Stimulated activated naive CD8-positive, alpha-beta T cell treated with anti-CD3 and anti-CD28 coated beads, Interleukin-15, amount 100 ng/mL, for 72 hours (primary cell): ENCODE data around the gene PMFBP1.

Source experiments
- ATAC-seq: fragments of 150-1000 bp; cut with Tn5 transposase; 2 replicates; pipeline ENCODE4 v1.10.0; 2021; ENCODE audit warnings: mild to moderate bottlenecking, moderate library complexity
- DNase-seq, 2 donors: peaks; one replicate each; pipeline ENCODE4 v3.0.0; 2021 to 2022
- H3K27ac Mint-ChIP-seq, 2 donors: one replicate each; pipeline ENCODE4 v1.8.0; 2022; ENCODE audit warnings: mild to moderate bottlenecking in 2 of 2, mixed read lengths in 2 of 2, moderate library complexity in 2 of 2
- H3K27me3 Mint-ChIP-seq: one replicate; pipeline ENCODE4 v1.8.0; 2022; ENCODE audit warnings: mixed read lengths
- H3K4me1 Mint-ChIP-seq: one replicate; pipeline ENCODE4 v1.8.0; 2022; ENCODE audit warnings: mild to moderate bottlenecking, mixed read lengths
- H3K4me3 Mint-ChIP-seq, 2 donors: one replicate each; pipeline ENCODE4 v1.8.0; 2022; ENCODE audit warnings: mild to moderate bottlenecking in 2 of 2, mixed read lengths in 2 of 2, moderate library complexity in 1 of 2
- H3K9me3 Mint-ChIP-seq, 2 donors: one replicate each; pipeline ENCODE4 v1.8.0; 2022; ENCODE audit warnings: mixed read lengths in 2 of 2

PMFBP1 gene

DNA sequence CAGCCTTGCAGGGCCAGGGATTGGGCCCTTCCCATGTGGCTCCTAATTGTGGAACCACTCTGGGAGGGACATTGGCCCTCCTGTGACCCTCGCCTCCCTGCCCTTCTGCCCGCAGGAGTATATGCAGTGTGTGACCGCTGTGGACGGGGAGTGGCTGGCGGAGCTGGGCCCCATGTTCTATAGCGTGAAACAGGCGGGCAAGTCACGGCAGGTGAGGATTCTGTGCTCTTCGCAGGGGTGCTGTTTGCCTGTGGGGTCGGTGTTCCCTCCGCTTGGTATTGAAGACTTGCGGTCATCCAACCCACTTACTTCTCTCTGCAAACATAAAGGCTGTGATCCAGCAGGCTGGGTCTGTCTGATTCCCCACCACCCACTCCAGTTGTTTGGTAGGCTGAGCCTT, 62.7 kb downstream of the PMFBP1 start:
- ATAC-seq (no peak), DNase-seq (no peak)
- Mint-ChIP-seq H3K27ac (no peak overlapping the region), H3K27me3 (no peaks in the 10 kb centered on the region), H3K9me3 (no peaks in the 10 kb centered on the region), H3K4me3 (no peak overlapping the region), H3K4me1 (no peaks in the 10 kb centered on the region)

DNA sequence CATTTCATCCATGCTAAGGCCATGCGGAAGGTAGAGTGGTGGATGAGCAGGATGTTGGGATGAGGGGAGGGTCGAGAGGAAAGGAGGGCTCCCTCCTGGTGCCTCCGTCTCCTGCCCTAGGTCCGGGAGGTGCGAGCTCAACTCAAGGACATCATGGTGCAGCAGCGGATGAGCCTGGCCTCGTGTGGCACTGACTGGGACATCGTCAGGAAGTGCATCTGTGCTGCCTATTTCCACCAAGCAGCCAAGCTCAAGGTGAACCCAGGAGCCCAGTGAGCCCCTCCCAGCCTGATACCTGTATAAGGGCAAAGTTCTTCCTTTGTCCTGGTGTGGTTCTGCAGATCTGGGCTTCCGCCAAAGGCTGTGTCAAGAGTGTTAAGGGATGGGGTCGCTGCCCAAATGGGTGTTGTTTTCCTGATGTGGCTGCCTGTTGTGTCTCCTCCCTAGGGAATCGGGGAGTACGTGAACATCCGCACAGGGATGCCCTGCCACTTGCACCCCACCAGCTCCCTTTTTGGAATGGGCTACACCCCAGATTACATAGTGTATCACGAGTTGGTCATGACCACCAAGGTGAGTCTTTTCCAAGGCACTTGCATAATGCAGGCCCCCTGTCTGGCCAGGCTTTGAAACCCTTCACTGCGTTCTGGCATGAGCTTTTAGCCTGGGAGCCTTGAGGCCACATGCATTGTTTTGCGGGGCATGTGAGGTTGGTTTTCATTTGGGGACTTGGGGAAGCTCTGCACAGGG, 63.4 kb downstream of the PMFBP1 start:
- no peak for ATAC-seq
- Mint-ChIP-seq H3K4me1 (no peaks in the 10 kb centered on the region), H3K4me3 (no peak overlapping the region), H3K27me3 (no peaks in the 10 kb centered on the region), H3K27ac (no peak overlapping the region), H3K9me3 (no peaks in the 10 kb centered on the region)
- DNase-seq = no peak

DNA sequence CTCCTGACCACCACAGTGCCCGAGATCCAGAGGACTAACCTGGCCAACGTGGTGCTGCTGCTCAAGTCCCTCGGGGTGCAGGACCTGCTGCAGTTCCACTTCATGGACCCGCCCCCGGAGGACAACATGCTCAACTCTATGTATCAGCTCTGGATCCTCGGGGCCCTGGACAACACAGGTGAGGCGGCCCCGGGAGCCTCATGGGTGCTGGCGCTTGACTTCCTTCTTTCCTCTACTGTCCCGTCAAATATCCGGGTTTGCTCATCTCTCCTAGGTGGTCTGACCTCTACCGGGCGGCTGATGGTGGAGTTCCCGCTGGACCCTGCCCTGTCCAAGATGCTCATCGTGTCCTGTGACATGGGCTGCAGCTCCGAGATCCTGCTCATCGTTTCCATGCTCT, 64.6 kb downstream of the PMFBP1 start:
- H3K4me3 Mint-ChIP-seq = no peak overlapping the region
- DNase-seq = no peak
- no peaks in the 10 kb centered on the region for H3K4me1 Mint-ChIP-seq
- ATAC-seq = no peak
- no peak overlapping the region for H3K27ac Mint-ChIP-seq
- no peaks in the 10 kb centered on the region for H3K9me3 Mint-ChIP-seq
- no peaks in the 10 kb centered on the region for H3K27me3 Mint-ChIP-seq

DNA sequence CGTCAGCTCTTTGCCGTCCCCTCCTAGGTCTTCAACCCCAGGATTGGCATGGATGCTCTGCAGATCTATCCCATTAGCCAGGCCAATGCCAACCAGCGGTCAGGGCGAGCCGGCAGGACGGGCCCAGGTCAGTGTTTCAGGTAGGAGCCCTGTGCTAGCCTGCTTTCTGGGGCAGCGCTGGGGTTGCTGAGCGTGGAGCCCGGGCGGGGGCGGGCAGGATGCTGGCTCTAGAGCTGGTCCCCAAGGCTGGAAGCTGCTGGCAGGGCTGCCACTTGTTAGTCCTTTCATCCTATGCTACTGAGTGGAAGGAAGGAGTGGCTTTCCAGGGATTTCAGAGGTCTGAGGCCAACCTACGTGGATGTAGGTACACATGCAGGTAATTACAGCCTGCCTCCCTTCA, 66.0 kb downstream of the PMFBP1 start:
- Mint-ChIP-seq H3K27me3 (no peaks in the 10 kb centered on the region), H3K27ac (peak overlapping the region in 1 of 2 donors; percentile 19), H3K9me3 (no peaks in the 10 kb centered on the region), H3K4me1 (no peaks in the 10 kb centered on the region), H3K4me3 (no peak overlapping the region)
- no peak for DNase-seq
- ATAC-seq = no peak

DNA sequence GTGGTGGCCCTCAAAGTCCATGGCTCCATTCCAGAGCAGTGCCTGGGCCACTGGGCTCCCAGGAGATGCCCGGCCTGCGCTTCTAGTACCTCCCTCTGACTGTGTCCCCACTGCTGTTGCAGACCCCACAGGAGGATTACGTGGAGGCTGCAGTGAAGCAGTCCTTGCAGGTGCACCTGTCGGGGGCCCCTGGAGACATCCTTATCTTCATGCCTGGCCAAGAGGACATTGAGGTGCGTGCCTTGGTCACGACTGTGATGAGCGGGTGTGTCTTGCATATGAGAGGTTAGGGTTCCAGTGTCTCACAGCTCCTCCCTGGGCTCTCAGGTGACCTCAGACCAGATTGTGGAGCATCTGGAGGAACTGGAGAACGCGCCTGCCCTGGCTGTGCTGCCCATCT, 67.0 kb downstream of the PMFBP1 start:
- H3K4me1 Mint-ChIP-seq = no peaks in the 10 kb centered on the region
- no peak for DNase-seq
- H3K4me3 Mint-ChIP-seq = no peak overlapping the region
- no peak overlapping the region for H3K27ac Mint-ChIP-seq
- H3K27me3 Mint-ChIP-seq = no peaks in the 10 kb centered on the region
- ATAC-seq = no peak
- H3K9me3 Mint-ChIP-seq = no peaks in the 10 kb centered on the region

DNA sequence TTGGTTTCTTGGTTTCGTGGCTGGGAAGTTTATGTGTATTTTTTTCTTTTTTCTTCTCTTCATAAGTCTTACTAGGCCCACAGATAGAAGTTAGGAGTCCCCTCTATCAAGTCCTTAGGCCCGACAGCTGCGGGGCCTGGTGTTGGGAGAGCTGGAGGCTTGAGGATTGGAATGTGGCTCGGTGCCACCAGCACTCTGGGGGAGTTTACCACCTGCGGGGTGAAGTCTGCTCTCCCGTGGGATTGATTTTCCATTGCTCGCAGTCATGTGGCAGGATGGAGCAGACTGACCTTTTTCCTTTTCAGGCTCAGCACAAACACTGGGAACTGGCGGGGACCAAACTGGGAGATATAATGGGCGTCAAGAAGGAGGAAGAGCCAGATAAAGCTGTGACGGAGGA, 70.8 kb downstream of the PMFBP1 start:
- Mint-ChIP-seq H3K4me1 (peaks cover under 1% of the 10 kb centered on the region), H3K27ac (peak overlapping the region in 1 of 2 donors; percentile 82), H3K27me3 (no peaks in the 10 kb centered on the region), H3K9me3 (no peaks in the 10 kb centered on the region), H3K4me3 (no peak overlapping the region)
- ATAC-seq (no peak), DNase-seq (no peak)

DNA sequence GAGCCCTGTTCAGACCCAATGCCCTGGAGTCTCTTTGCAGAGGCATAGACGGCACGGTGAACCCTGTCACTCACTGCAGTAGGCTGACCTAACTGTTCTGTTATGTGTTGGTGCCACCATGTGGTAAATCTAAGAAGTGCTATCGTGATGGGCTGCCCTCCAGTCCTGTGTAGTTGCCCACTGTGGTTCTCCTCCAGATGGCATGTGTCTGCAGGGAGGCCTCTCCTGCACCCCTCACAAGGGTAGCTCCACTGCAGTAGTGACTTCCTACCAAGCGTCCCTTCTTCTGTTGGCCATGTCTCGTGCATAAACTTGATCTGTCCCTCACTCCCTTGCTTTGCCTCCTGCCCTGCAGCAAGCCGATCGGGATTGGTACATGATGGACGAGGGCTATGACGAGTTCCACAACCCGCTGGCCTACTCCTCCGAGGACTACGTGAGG, 72.6 kb downstream of the PMFBP1 start:
- peak; percentile 93 for ATAC-seq
- H3K27ac Mint-ChIP-seq = no peak overlapping the region

DNA sequence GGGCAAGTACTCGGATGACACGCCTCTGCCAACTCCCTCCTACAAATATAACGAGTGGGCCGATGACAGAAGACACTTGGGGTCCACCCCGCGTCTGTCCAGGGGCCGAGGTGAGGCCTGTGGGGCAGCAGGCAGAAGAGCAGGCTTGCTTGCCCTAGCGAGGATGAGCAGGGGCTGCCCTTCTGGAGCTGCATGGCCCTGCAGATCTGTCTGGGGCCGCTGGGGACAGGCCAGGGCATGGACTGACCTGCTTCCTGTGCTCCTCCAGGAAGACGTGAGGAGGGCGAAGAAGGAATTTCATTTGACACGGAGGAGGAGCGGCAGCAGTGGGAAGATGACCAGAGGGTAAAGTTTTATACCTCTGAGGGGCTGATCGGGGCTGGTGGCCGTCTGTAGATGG, 73.0 kb downstream of the PMFBP1 start:
- ATAC-seq = no peak
- DNase-seq = no peak
- H3K27me3 Mint-ChIP-seq = no peaks in the 10 kb centered on the region
- no peak overlapping the region for H3K4me3 Mint-ChIP-seq
- no peaks in the 10 kb centered on the region for H3K9me3 Mint-ChIP-seq
- peaks cover 19% of the 10 kb centered on the region for H3K4me1 Mint-ChIP-seq
- no peak overlapping the region for H3K27ac Mint-ChIP-seq

More for the DNA sequence above, 72.6 kb downstream of the PMFBP1 start:
- Mint-ChIP-seq H3K4me3 (no peak overlapping the region), H3K4me1 (peaks cover 19% of the 10 kb centered on the region), H3K9me3 (no peaks in the 10 kb centered on the region), H3K27me3 (no peaks in the 10 kb centered on the region)
- peak; percentile 54 to 57 for DNase-seq

DNA sequence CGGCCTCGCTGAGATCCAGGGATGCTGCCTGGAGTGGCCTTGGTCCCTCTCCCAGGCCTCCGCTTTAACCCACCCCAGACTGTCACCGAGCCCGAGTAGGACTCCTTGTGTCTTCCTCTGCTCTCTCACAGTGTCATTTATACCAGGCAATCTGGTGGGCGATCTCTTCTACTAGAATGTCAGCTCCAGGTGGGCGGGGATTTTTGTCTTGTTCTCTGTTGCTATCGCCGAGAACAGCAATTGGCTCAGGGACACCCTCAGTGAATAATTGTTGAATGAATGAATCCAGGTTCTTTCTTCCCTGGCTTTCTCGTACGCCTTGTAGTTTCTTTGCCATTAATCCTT, 77.7 kb downstream of the PMFBP1 start:
- peaks cover 50% of the 10 kb centered on the region for H3K4me1 Mint-ChIP-seq
- ATAC-seq (no peak), DNase-seq (no peak)
- no peaks in the 10 kb centered on the region for H3K9me3 Mint-ChIP-seq
- peak overlapping the region; percentile 97 for H3K4me3 Mint-ChIP-seq
- no peaks in the 10 kb centered on the region for H3K27me3 Mint-ChIP-seq
- H3K27ac Mint-ChIP-seq = peak overlapping the region; percentile 100

DNA sequence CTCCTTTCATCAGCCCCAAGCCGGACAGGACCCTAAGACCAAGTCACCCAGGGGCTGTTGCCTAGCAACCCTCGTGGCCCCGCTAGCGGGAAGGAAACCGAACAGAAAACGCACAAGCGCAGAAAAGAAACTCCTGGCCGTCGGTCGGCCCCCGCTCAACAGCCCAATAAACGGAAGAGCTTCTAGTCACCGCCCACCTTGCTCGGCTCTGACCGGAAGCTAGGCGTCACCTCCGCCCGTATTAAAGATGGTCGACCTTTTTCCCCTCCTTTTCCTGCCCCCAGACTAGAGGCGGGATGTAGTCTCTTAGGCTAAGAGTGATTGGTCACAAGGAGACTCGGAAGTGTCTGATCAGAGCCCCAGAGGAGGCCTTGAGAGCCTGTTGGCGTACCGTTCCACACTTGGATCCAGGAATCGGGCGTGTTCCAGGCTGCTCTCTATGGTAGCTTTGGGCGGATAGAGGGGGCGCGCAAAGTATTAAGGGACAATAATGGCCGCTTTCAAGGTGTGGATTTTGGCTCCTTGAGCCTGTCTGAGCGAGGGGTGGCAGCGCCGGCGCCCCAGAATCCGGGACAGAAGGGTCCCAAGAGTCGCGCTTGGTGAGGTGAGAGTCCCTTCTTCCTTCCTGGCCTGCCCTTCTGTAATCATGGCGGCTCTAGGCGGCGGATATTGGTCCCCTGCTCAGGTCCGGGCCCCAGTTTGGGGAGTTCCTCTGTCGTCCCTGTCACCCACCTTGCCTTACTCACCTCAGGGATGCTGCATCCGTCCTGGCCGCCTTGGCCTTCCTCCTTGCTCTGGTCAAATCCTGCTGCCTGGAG, 78.3 kb downstream of the PMFBP1 start, which contains the start of the genes DHX38 and TXNL4B:
Gene DHX38, plus strand, starts transcription at position 400 of the 818 bp plus-strand sequence. CDS start 2,311 bp downstream, outside the sequence.
Gene TXNL4B, minus strand, starts transcription at position 173 of the 818 bp plus-strand sequence. CDS start 2,871 bp downstream, outside the sequence.
- H3K4me3 Mint-ChIP-seq = peak within 1 kb of the TSS; percentile 97

DNA sequence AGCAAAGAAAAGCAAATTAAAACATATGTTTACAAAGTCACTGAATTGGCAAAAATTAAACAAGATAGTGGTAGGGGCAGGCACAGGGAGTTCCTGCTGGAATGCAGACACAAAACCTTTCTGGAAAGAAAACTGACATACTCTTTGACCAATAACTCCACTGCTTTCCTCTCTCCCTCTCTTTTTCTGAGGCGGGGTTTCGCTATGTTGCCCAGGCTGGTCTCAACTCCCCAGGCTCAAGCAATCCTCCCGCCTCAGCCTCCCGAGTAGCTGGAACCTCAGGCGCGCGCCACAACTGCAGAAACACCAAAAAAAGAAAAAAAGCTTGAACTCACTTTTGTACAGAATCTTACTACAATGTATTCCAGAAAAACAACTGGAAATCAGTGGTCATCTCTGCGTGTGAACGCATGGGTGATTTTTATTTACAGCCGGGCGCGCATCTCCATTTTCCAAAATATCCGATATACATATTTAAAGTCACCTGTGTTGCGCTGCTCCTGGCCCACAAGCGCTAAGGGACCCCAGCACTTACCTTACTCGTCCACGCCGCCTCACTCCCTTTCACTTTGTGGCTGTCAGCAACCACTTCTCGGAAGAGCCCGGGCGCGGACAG, 79.0 kb downstream of the PMFBP1 start:
- Mint-ChIP-seq H3K27me3 (no peaks in the 10 kb centered on the region), H3K9me3 (no peaks in the 10 kb centered on the region), H3K4me1 (peaks cover 50% of the 10 kb centered on the region), H3K4me3 (peak overlapping the region; percentile 97), H3K27ac (peak overlapping the region; percentile 100)
- ATAC-seq (peak; percentile 50), DNase-seq (no peak)

More for the DNA sequence above, 78.3 kb downstream of the PMFBP1 start, which contains the start of the genes DHX38 and TXNL4B:
- Mint-ChIP-seq H3K4me1 (peaks cover 50% of the 10 kb centered on the region), H3K27me3 (no peaks in the 10 kb centered on the region), H3K27ac (peak within 1 kb of the TSS; percentile 100), H3K9me3 (no peaks in the 10 kb centered on the region)
- ATAC-seq (peak; percentile 98), DNase-seq (peak; percentile 87 to 95)

DNA sequence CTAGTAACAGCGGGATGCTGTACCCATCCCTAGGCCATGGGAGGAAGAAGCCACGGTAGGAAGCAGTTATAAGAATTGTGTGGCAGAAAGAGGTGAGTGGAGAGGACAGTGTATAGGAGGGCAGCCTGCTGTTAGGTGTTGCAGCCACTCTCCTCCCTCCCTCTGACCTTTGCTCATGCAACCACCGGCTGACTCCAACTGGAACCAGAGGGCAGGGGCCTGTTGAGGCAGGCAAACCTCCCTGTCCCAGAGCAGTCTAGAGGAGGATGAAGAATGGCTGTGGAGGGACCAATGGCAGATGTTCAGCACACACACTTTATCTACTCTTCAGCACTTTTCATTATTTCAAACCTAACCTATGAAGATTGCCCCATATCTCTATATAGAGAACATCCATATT, 80.7 kb downstream of the PMFBP1 start:
- DNase-seq (no peak), ATAC-seq (no peak)
- peak overlapping the region; percentile 45 to 97 for H3K4me3 Mint-ChIP-seq
- peaks cover 50% of the 10 kb centered on the region for H3K4me1 Mint-ChIP-seq
- H3K27me3 Mint-ChIP-seq = no peaks in the 10 kb centered on the region
- peak overlapping the region; percentile 77 to 79 for H3K27ac Mint-ChIP-seq
- H3K9me3 Mint-ChIP-seq = no peaks in the 10 kb centered on the region

DNA sequence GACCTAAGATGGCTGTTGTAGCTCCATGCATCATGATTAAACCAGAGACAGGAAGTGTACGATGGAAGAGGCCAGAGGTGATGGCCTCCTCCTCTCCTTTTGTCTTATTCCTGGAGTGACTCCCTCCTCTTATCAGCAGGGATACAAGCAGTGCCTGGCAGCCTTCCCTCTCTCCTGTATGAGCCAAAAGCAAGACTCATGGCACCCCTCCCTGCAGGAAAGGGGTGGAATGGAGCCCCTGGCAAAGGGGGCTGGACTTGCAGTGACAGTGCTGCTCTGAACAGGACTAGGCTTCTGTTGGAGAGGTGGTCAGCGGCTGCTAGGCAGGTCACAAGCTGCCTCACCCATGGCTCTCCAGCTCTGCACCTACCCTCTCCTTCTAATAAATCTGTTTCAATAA, 87.0 kb downstream of the PMFBP1 start:
- Mint-ChIP-seq H3K27me3 (no peaks in the 10 kb centered on the region), H3K9me3 (peaks cover 5 to 17% of the 10 kb centered on the region in 2 donors), H3K4me1 (peaks cover 2% of the 10 kb centered on the region), H3K4me3 (no peak overlapping the region), H3K27ac (no peak overlapping the region)
- DNase-seq (no peak), ATAC-seq (no peak)

DNA sequence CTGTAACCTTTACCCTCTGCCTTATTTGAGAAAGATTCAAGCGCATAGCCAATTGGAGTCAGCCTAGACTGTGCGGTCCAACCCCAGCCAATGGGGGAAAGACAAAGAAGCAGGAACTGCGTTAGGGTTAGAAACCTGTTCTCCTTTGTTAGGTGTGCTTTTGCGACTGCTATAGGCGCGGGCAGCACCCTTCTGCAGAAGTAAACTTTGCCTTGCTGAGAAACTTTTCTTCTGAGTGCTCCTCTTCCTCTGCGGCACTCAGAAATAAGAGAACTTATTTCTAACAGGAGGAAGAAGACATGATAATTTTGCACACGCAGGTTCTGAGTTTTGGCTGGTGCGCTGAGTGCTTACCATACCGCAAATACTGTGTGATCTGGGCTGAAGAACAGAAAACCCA, 87.5 kb downstream of the PMFBP1 start:
- no peak for DNase-seq
- H3K27ac Mint-ChIP-seq = peak overlapping the region in 1 of 2 donors; percentile 27
- peaks cover 5 to 17% of the 10 kb centered on the region in 2 donors for H3K9me3 Mint-ChIP-seq
- no peak overlapping the region for H3K4me3 Mint-ChIP-seq
- no peaks in the 10 kb centered on the region for H3K27me3 Mint-ChIP-seq
- no peaks in the 10 kb centered on the region for H3K4me1 Mint-ChIP-seq
- ATAC-seq = no peak

DNA sequence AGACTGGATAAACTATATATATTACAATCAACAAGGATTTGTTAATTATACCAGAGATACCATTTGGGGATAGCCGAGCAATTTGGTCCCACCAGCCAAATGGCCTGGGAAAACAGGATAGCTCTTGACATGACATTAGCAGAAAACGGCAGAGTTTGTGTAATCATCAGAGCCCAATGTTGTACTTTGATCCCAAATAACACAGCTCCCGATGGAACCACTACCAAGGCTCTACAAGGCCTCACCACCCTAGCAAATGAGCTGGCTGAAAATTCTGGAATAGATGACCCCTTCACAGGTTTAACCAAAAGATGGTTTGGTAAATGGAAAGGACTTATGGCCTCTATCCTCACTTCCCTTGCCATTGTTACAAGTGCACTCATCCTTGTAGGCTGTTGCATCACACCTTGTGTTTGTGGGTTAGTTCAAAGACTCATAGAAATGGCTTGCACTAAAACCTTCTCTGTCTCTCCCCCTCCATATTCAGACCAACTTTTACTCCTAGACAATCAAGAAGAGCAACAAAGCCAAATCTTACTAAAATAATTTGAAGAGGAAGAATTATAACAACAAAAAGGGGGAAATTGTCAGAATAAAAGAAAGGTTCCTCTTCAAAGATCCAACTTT, 88.1 kb downstream of the PMFBP1 start:
- no peaks in the 10 kb centered on the region for H3K27me3 Mint-ChIP-seq
- no peaks in the 10 kb centered on the region for H3K4me1 Mint-ChIP-seq
- peak overlapping the region in 1 of 2 donors; percentile 24 for H3K27ac Mint-ChIP-seq
- H3K9me3 Mint-ChIP-seq = peaks cover 5 to 17% of the 10 kb centered on the region in 2 donors
- no peak overlapping the region for H3K4me3 Mint-ChIP-seq
- DNase-seq (no peak), ATAC-seq (no peak)
